GM12801 (cell line): ENCODE results near the gene DTNB.

Experiments used
- TF ChIP-seq, protein P1 (sequence below): IDR thresholded peaks from one replicate; pipeline ENCODE4 v1.5.1; 2011; ENCODE audit warnings: control low read depth; ENCODE audit not compliant: insufficient read length; ENCODE audit errors: extremely low read depth

The DTNB gene

GRCh38 chr2:25481381-25482300 lies 191.7 kb downstream of the DTNB start:
- TF ChIP-seq, protein P1, sequence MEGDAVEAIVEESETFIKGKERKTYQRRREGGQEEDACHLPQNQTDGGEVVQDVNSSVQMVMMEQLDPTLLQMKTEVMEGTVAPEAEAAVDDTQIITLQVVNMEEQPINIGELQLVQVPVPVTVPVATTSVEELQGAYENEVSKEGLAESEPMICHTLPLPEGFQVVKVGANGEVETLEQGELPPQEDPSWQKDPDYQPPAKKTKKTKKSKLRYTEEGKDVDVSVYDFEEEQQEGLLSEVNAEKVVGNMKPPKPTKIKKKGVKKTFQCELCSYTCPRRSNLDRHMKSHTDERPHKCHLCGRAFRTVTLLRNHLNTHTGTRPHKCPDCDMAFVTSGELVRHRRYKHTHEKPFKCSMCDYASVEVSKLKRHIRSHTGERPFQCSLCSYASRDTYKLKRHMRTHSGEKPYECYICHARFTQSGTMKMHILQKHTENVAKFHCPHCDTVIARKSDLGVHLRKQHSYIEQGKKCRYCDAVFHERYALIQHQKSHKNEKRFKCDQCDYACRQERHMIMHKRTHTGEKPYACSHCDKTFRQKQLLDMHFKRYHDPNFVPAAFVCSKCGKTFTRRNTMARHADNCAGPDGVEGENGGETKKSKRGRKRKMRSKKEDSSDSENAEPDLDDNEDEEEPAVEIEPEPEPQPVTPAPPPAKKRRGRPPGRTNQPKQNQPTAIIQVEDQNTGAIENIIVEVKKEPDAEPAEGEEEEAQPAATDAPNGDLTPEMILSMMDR, result no peak

GRCh38 chr2:25480561-25480960 lies 192.8 kb downstream of the DTNB start:
- TF ChIP-seq, protein P1, result no peak

GRCh38 chr2:25479761-25480160 lies 193.6 kb downstream of the DTNB start:
- TF ChIP-seq, protein P1, result no peak

DNA sequence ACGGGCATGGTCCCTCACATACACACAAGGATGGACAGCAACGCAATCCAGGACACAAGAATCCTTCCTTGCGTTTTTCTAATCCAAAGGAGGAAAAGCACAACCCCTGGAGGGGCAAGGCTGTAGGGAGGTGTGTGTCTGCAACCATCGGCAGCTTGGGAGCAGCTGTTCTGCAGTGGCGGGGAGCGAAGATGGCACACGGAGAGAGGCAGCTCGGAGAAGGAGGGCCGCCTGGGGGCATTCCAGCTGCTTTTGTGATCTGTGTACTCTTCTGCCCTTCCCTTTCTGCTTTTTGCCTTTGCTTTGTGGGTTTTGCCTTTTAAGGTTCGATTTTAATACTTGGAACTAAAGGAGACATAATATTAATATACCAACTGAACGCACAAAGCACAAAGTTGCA lies 194.6 kb downstream of the DTNB start:
- TF ChIP-seq, protein P1, result no peak

DNA sequence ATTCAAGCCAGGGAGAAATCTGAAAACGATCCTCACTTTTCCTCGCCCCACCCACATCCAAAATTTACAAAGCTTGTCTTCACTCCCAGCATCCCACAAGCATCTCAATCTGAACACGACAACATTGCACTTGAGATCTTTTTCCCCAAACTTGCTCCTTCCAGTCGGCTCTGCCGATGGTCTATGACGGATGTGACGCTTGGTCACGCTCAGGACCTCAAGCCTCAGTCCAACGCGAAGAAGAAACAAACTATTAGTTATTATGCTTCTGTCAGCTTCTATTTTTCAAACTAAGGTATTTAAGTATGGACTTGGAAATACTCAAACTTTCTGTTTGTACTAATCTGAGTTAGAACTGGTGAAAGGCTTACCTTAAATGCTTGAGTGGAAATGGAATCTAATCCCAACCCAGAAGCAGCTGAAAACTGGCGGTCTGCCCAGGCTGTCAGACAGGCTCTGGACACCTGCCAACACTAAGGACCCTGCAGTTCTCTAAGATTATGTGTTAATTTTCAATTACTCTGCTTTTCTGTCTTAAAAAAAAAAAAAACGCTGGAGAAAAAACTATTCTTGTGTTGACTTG lies 199.5 kb downstream of the DTNB start:
- TF ChIP-seq, protein P1, result no peak

DNA sequence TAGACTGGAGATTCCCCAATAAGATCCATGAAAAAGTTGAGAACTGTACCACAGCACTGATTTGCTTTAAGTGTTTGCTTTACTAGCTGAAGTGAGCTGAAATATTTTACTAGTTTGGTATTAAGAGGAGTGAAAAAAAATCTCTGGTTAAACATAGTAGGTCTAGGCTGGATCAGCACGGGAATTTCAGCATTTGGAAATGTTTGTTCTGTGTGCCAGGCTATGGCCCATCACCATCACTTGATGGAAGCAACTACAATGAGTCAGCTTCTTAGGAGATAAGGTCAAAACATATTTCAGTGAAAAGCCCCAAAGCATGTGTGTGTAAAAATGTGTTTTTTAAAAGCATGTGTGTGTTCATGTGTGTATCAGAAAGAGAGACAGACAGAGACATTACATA lies 200.2 kb downstream of the DTNB start:
- TF ChIP-seq, protein P1, result no peak

GRCh38 chr2:25470806-25471205 lies 202.6 kb downstream of the DTNB start:
- TF ChIP-seq, protein P1, result no peak
